ENCODE measurements around the gene PSMD2.

DNA sequence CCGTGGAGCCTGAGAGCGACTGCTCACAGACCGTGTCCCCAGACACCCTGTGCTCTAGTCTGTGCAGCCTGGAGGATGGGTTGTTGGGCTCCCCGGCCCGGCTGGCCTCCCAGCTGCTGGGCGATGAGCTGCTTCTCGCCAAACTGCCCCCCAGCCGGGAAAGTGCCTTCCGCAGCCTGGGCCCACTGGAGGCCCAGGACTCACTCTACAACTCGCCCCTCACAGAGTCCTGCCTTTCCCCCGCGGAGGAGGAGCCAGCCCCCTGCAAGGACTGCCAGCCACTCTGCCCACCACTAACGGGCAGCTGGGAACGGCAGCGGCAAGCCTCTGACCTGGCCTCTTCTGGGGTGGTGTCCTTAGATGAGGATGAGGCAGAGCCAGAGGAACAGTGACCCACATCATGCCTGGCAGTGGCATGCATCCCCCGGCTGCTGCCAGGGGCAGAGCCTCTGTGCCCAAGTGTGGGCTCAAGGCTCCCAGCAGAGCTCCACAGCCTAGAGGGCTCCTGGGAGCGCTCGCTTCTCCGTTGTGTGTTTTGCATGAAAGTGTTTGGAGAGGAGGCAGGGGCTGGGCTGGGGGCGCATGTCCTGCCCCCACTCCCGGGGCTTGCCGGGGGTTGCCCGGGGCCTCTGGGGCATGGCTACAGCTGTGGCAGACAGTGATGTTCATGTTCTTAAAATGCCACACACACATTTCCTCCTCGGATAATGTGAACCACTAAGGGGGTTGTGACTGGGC lies 45.7 kb downstream of the PSMD2 start:
- TF ChIP-seq, protein P1, sequence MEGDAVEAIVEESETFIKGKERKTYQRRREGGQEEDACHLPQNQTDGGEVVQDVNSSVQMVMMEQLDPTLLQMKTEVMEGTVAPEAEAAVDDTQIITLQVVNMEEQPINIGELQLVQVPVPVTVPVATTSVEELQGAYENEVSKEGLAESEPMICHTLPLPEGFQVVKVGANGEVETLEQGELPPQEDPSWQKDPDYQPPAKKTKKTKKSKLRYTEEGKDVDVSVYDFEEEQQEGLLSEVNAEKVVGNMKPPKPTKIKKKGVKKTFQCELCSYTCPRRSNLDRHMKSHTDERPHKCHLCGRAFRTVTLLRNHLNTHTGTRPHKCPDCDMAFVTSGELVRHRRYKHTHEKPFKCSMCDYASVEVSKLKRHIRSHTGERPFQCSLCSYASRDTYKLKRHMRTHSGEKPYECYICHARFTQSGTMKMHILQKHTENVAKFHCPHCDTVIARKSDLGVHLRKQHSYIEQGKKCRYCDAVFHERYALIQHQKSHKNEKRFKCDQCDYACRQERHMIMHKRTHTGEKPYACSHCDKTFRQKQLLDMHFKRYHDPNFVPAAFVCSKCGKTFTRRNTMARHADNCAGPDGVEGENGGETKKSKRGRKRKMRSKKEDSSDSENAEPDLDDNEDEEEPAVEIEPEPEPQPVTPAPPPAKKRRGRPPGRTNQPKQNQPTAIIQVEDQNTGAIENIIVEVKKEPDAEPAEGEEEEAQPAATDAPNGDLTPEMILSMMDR (IDR thresholded peaks at IDR 0.05) = no peak
- TF ChIP-seq EP300 (IDR thresholded peaks at IDR 0.05) = no peak
- TF ChIP-seq POLR2AphosphoS5 (IDR thresholded peaks at IDR 0.05) = no peak
- TF ChIP-seq POLR2A (IDR thresholded peaks at IDR 0.05) = no peak

All from sigmoid colon (tissue), 4 donors.